IPS DF 4.7 (cell line): ENCODE data around the gene TLK2.
"Not testable (repeated sequence)": the region's sequence is repeated elsewhere in the genome, so short reads cannot be mapped to it uniquely, and the experiment has no call there.

Experiments used
- DNase-seq: peaks from one replicate; pipeline ENCODE4 v3.0.0-alpha.2; 2013; ENCODE audit warnings: low spot score; ENCODE audit errors: extremely low read depth

The TLK2 gene

DNA sequence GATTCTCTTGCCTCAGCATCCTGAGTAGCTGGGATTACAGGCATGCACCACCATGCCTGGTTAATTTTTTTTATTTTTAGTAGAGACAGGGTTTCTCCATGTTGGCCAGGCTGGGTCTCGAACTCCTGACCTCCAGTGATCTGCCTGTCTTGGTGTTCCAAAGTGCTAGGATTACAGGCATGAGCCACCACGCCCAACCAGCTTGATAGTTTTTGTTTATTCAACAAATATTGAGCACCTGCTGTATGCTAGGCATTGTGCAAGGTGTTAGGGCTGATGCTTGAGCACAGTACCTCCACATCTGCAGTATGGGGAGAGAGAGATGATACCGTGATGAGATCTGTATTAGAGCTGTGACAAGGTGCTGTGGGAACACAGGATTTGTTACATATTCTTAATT lies 3.9 kb downstream of the TLK2 start:
- DNase-seq: not testable (repeated sequence)

DNA sequence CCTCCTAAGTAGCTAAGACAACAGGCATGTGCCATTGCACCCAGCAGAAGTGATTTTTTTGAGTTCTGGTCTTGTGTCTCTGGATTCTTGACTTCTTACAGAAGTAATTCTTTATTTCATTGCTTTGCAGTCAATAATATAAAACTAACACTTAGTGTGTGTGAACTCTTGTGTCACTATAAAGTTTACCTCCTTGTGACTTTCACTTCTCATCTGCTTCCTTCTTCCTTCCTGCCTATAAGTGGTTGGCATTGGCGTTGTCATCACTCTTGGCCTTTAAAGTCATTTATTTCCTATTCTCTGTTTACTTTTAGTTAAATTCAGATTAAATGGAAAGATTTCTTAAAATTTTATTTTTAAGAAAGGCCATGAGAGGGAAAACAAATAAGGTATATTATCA lies 12.4 kb downstream of the TLK2 start:
- not testable (repeated sequence) for DNase-seq

- not testable (repeated sequence) for DNase-seq
These were observed 14.5 kb downstream of the TLK2 start for GRCh38 chr17:62493049-62493655.

GRCh38 chr17:62494073-62494472 lies 15.4 kb downstream of the TLK2 start:
- DNase-seq: not testable (repeated sequence)

- not testable (repeated sequence) for DNase-seq
These were observed 17.7 kb downstream of the TLK2 start for GRCh38 chr17:62496344-62496743.

- DNase-seq: not testable (repeated sequence)
These were observed 20.2 kb downstream of the TLK2 start for GRCh38 chr17:62498796-62499195.

DNA sequence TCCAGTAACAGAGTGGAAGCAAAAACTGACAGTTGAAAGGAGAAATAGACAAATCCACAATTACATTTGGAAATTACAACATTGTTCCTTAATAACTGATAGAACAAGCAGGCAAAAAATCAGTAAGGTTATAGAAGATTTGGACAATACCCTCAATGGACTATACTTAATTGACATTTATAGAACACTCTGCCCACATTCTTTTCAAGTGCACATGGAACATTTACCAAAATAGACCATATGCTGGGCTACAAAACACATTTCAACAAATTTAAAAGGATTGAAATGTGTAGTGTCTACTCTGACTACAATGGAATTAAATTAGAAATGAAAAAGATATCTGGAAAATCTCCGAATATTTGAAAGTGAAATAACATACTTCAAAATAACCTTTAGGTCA lies 21.8 kb downstream of the TLK2 start:
- not testable (repeated sequence) for DNase-seq

DNA sequence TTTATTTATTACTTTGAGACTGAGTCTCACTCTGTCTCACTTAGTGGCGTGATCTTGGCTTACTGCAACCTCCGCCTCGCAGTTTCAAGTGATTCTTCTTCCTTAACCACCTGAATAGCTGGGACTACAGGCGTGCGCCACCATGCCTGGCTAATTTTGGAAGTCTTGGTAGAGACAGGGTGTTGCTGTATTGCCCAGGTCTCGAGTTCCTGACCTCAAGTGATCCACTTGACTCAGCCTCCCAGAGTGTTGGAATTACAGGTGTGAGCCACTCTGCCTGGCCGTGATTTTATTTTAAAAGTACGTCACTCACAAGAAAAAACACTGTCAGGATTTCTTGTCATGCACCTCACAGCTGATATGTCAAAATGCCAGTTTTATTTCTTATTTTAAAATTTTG lies 26.2 kb downstream of the TLK2 start:
- not testable (repeated sequence) for DNase-seq

DNA sequence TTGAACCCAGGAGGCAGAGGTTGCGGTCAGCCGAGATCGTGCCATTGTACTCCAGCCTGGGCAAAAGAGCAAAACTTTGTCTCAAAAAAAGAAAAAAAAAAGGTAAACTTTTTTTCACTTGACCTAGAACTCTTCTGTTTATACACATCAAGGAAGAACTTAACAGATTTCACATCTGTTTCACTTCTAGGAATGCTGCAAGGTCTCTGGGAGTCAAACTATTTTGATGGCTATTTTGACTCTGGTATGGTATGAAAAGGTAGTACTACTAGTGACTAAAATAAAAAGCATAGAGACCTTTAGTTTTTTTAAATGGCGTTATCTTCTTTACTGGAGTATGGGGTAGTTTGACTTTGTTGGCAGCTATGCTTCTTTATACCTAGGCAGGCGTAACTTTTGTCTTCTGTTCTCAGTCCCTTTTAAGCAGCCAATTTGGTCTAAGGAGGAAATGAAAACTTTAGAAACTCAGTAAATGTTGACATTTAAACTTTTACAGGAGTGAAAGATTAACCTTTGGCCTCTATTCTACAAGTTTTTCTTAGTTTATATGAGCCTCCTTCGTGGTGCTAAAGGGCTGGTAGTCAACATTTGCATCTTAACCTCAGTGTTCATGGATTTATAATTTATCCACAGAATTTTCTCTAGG lies 28.7 kb downstream of the TLK2 start:
- DNase-seq: not testable (repeated sequence)

DNA sequence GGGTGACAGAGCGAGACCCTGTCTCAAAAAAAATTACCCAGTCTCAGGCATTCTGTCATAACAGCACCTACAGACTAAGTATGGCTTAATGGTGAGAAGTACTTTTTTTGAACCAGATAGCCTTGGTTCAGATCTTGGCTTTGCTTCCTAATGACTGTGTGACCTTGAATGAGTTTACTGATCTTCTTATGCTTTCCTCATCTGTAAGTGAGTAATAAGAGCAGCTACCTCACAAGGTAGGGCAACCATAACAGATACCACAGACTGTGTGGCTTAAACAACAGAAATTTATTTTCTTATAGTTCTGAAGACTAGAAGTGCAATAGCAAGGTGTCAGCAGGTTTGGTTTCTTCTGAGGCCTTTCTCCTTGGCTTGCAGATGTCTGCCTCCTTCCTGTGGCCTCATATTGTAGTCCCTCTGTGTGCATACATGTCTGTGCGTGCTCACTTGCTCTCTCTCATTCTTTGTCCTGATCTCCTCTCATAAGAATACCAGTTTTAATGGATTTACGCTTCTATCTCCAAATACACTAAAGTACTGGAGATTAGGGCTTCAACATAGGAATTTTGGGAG lies 31.7 kb downstream of the TLK2 start:
- not testable (repeated sequence) for DNase-seq

DNA sequence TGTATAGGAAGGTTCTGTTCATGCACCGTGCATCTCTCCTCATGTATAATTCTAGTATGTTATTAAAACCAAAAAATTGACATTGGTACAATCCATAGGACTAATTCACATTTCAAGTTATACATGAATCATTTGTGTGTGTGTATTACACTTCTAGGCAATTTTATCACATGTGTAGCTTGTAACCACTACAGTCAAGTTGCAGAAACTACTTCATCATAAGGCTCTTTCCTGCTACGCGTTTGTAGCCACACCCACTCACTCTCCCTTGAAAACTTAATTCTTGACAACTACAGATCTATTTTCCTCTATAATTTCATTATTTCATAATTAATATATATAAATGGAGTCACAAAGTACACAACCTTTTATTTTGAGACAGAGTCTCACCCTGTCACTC lies 32.4 kb downstream of the TLK2 start:
- not testable (repeated sequence) for DNase-seq

- not testable (repeated sequence) for DNase-seq
These were observed 37.8 kb downstream of the TLK2 start for GRCh38 chr17:62516376-62516775.

DNA sequence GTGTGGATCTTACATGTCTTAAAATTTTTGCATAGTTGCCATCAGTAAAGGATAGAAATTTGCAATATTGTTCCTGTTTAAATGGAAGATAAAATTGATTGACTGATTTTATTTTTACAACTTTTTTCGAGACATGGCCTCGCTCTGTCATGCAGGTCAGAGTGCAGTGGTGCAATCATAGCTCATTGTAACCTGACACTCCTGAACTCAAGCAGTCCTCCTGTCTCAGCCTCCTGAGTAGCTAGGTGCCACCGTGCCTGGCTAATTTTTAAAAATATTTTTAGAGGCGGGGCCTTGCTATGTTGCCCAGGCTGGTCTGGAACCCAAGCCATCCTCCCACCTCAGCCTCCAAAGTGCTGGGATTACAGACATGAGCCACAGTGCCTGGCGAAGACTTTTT lies 42.7 kb downstream of the TLK2 start:
- not testable (repeated sequence) for DNase-seq

GRCh38 chr17:62524077-62524476 lies 45.5 kb downstream of the TLK2 start:
- DNase-seq: not testable (repeated sequence)

GRCh38 chr17:62525317-62525716 lies 46.7 kb downstream of the TLK2 start:
- not testable (repeated sequence) for DNase-seq

GRCh38 chr17:62530936-62531335 lies 52.3 kb downstream of the TLK2 start:
- DNase-seq: not testable (repeated sequence)

- not testable (repeated sequence) for DNase-seq
These were observed 57.9 kb downstream of the TLK2 start for GRCh38 chr17:62536557-62536956.

DNA sequence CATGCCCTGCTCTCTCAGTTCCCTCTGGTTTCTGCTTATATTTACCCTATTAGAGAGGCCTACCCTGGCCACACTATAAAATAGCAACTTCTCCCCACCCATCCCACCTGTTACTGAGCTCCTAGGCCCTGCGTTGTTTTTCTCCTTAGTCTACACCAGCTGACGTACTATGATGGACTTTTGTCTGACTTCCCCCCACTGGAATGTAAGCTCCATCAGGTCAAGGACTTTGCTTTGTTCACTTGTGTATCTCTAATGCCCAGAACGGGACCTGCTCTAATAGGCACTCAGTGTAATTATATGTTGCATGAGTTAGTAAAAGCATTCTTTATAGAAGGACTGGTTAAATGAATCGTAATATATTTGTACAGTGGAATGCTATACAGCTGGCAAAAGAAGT lies 62.4 kb downstream of the TLK2 start:
- DNase-seq: not testable (repeated sequence)

DNA sequence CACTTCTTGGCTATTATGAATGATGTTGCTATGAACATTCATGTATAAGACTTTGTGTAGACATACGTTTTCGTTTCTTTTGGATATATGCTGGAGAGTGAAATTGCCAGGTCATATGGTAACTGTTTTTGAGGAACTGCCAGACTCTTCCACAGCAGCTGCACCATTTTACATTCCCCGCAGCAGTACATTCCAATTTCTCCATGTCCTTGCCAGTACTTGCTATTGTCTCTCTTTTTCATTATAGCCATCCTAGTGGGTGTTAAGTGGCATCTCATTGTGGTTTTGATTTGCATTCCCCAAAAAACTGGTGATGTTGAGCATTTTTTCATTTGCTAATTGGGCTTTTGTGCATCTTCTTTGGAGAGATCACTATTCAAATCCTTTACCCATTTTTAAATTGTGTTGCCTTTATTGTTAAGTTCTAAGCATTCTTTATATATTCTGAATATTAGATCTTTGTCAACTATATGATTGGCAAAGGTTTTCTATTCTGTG lies 64.7 kb downstream of the TLK2 start:
- not testable (repeated sequence) for DNase-seq

DNA sequence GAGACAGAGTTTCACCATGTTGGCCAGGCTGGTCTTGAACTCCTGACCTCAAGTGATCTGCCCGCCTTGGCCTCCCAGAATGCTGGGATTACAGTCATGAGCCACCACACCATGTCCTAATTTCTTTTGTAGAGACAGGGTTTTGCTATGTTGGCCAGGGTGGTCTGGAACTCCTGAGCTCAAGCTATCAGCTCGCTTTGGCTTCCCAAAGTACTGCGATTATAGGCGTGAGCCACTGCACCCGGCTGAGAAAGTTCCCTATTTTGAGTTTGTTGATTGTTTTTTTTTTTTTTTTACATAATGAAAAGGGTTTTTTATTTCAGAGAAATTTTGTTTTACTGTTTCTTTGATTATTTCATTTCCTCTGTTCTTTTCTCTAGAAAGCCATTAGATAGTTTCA lies 67.4 kb downstream of the TLK2 start:
- DNase-seq: not testable (repeated sequence)

GRCh38 chr17:62552851-62553659 lies 74.4 kb downstream of the TLK2 start:
- not testable (repeated sequence) for DNase-seq

GRCh38 chr17:62557532-62557931 lies 78.9 kb downstream of the TLK2 start:
- DNase-seq: not testable (repeated sequence)
